Peyer's patch (tissue), 4 donors: ENCODE data around the gene RPS21.

Experiments
- CTCF ChIP-seq, 6 experiments: fragments of 450-650 bp in 4 of 6; fragments of 200-600 bp in 2 of 6; sonication (generic) in 1 of 6; IDR thresholded peaks; one replicate each; pipeline ENCODE4 v1.5.1; 2017 to 2019; ENCODE audit warnings: antibody characterized with exemption in 6 of 6, mild to moderate bottlenecking in 3 of 6, moderate library complexity in 1 of 6
- POLR2A ChIP-seq, 2 donors: fragments of 450-650 bp; IDR thresholded peaks; one replicate each; pipeline ENCODE4 v1.5.1; 2017; ENCODE audit warnings: antibody characterized with exemption in 2 of 2, mild to moderate bottlenecking in 2 of 2, moderate library complexity in 2 of 2

- TF ChIP-seq CTCF (IDR thresholded peaks at IDR 0.05), result no peak
- no peak for TF ChIP-seq POLR2A (IDR thresholded peaks at IDR 0.05)
Observed at GRCh38 chr20:62389601-62390087, 2.7 kb downstream of the RPS21 start.
